ENCODE results near the gene SLC35C1. TPM values are rescaled to one million over a fixed set of nuclear protein-coding genes. Genes with fewer than 3 reads are reported as not detected.
A peak's percentile ranks its signal among the peaks of the same experiment; 100 is the strongest.

Gene SLC35C1
- 4.3 TPM for total RNA-seq (ENCODE audit: insufficient read depth, low replicate concordance)

- DNase-seq (ENCODE audit: low spot score) = peak; percentile 98
Measured at GRCh38 chr11:45804761-45805304, at the start of gene SLC35C1. Gene SLC35C1, plus strand, starts transcription at chr11:45805149. Its CDS starts 653 bp downstream, at chr11:45805802.

DNA sequence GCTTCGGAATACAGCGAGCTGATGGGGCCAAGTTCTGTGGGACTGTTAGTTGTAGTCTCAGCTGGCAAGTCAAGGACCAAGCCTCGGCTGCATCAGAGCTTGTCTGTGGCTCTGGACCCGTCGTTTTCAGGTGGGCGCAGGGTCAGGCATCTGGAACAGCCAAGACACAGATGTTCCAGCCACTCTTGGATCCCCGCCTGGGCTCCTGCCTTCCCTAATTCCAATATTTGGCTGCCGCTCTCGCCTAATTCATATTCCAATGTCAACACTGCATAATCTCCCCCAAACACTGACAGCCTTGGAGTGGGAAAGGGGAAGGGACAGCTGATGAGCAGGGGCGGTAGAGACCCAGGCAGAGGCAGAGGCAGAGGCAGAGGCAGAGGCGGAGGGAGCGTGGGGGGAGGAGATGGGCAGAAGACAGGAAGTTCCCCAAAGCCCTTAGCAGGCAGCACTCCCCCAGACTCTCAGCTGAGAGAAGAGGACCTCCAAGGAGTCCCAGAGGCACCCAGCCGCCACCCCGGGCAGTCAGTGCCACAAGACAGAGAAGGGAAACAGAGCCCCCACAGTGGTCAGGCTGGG, 49.6 kb upstream of the SLC35C1 start:
- DNase-seq (ENCODE audit: low spot score) = no peak

- DNase-seq (ENCODE audit: low spot score) = no peak
Measured at GRCh38 chr11:45756384-45757010, 48.5 kb upstream of the SLC35C1 start.

GRCh38 chr11:45757672-45758071, 47.3 kb upstream of the SLC35C1 start:
- no peak for DNase-seq (ENCODE audit: low spot score)

DNA sequence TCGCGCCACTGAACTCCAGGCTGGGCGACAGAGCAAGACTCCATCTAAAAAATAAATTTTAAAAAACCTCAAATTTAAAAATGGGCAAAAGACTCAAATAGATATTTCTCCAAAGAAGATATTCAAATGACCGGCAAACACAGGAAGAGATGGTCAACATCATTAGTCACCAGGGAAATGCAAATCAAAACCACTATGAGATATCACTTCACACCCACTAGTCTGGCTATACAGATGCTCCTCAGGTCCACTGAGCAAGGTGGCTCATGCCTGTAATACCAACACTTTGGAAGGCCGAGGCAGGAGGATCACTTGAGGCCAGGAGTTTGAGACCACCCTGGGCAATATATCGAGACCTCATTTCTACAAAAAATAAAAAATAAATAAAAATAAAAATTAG, 43.3 kb upstream of the SLC35C1 start:
- DNase-seq (ENCODE audit: low spot score) = no peak

- no peak for DNase-seq (ENCODE audit: low spot score)
Measured at GRCh38 chr11:45765107-45765668, 39.8 kb upstream of the SLC35C1 start.

DNA sequence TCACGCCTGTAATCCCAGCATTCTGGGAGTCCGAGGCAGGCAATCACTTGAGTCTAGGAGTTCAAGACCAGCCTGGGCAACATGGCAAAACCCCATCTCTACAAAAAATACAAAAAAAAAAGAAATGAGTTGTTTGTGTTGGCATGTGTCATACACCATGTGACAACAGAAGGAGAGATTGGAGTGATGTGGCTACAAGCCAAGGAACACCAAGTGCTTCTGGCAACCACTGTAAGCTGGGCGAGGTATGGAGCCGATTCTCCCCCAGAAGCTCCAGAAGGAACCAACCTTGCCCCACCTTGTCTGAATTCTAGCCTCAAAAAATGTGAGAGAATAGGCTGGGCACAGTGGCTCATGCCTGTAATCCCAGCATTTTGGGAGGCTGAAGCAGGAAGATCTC, 39.1 kb upstream of the SLC35C1 start:
- DNase-seq (ENCODE audit: low spot score) = no peak

- DNase-seq (ENCODE audit: low spot score) = no peak
Measured at GRCh38 chr11:45766469-45766868, 38.5 kb upstream of the SLC35C1 start.

DNA sequence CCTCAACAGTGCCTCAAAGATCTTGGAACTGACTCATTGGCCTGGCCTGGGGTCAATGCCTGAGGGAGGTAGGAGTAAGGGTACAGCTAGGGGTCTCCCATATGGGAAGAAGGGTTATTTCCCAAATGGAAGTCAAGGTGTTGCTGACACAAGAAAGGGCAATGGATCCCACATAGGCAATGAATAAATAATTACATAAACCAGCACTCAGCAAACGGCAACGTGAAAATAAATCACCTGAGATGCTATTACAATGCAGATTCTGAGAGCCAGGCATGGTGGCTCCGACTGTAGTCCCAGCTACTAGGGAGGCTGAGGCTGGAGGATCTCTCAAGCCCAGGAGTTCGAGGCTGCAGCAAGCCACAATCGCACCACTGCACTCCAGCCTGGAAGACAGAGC, 36.5 kb upstream of the SLC35C1 start:
- no peak for DNase-seq (ENCODE audit: low spot score)

GRCh38 chr11:45769960-45770359, 35.0 kb upstream of the SLC35C1 start:
- no peak for DNase-seq (ENCODE audit: low spot score)

- peak; percentile 74 for DNase-seq (ENCODE audit: low spot score)
Measured at GRCh38 chr11:45771193-45771565, 33.8 kb upstream of the SLC35C1 start.

GRCh38 chr11:45771566-45772448, 33.1 kb upstream of the SLC35C1 start:
- peak; percentile 84 for DNase-seq (ENCODE audit: low spot score)

DNA sequence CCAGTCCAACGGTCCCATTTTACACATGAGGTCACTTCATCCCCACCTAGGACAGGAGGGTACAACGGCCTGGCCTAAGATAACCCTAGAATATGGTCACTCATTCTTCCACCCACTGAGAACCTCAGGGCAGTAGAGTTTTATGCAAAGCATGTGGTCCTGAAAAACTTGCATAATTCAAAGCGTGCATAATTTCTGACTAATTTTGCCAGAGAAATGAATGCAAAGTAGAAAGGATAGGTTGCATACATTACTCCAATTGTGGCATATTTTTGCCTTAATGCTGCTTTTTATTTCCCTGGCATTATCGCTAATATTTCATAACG, 32.5 kb upstream of the SLC35C1 start:
- no peak for DNase-seq (ENCODE audit: low spot score)

DNA sequence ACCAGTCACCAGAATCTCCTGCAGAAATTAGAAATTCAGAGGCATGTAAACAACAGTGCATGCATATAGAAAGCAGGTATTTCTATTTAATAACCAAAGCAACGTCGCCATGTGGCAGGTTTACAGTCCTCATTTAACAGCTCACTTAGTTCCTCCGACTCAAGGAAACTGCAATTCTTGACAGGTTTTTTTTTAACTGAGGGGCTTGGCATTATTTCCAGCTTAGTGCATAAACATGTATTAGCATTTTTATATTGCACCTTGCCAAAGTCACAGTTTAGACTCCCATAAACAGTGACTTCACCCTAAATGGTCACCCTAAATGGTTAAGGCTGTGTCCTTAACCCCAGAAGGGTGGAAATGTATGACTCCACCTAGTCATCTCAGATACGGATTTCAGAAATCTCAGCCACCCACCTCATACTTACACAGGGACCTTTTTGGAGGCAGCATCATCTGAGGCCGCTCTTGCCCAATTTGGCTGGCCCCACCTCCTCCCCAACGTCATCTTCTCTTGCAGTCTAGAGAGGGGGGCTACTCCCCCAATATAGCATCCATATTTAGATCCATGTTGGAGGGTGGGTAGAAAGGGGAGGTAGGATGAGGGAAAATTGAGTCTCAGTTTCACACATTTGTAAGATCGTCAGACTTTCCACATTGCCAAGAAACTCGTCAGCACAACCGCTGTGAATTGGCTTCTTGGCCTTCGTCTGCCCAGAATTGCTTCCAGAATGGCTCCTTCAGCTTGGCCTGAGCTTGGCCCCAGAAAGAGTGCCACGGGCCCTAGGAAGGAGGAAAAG, 31.8 kb upstream of the SLC35C1 start:
- no peak for DNase-seq (ENCODE audit: low spot score)

DNA sequence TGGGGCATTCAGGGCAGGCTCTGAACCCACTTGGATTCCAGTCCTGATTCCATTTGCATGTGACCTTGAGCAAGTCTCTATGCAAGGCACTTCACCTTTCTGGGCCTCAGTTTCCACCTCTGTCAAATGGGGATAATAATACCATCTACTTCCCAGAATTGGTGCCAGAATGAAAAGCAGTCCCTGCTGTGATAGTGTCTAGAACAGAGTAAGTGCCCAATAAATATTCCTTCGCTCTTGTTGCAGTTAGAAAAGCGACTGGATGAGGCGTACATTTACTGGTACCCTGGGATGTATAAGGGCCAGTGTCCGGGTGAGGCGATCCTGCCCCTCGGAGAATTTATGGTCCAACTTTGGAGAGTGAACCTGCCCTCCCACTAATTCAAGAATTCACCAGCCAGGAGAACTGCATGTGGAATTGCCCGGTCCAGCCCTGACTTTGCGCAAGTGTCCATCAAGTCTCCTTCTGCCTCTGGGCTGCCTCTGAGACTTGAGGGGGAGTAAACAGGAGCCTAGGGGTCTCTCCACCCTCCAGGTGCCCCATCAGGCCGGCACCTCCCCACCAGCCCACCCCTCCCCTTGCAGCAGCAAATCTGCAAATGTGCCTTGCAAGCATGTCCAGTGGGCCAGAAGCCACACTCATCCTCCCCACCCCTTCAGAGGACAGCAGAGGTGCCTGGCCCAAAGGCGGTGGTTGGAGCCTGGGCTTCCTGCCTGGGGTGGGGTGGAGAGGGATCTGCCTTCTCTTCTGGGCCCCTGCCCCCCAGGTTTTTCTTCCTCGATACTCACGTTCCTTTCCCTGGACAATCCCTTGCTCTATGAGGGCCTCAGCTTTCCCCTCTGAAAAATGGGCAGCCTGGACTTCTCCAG, 30.9 kb upstream of the SLC35C1 start:
- DNase-seq (ENCODE audit: low spot score) = no peak

DNA sequence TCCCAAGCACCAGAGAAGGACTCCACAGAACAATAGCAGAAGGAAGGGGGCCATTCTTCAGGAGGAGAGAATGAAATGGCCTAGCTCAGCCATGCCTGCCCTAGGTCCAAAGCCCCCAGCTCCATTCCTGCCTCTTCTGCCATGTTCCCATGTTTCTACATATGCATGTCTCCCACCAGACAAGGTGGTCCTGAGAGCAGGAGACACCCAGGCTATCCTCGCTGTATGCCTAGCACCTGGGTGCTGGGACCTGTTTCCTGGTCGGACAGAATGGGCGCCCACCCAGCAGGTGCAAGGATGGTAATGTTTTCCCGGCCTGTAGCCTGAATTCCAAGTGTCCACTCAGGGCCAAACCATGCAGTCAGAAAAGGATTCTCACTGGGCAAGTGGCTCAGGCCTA, 30.2 kb upstream of the SLC35C1 start:
- no peak for DNase-seq (ENCODE audit: low spot score)

DNA sequence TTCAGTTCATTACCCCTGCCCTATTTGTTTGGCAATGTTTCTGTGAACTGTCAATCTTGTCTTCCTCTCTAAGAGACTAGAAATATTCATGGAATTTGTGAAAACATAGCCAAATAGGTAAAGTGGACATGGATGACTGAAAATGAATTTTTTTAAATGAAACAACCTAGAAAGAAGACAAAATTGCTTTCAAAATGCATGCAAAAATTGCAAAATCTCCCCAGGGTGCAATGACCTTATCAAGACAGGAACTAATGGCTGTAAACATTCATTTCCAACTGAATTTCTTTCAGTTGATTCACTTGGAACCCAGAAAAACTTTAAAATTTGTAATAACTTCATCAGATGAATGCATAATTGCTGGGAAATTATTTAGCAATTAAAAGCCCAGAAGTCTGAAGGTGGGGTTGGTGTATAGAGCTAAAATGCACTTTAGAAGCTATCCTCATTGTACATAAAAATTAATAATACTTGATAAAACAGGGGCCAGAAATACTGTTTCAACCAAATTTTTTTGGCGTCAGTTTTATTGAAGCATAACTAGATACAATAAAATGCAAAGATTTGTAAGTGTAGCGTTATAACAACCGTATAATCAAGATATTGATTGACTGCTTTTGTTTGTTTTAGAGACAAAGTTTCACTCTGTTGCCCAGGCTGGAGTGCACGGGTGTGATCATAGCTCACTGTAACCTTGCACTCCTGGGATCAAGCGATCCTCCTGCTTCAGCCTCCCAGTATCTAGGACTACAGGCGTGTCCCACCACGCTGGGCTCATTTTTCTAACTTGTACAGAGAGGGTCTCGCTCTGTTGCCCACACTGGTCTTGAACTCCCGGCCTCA, 27.6 kb upstream of the SLC35C1 start:
- no peak for DNase-seq (ENCODE audit: low spot score)

- no peak for DNase-seq (ENCODE audit: low spot score)
Measured at GRCh38 chr11:45778341-45778740, 26.6 kb upstream of the SLC35C1 start.

DNA sequence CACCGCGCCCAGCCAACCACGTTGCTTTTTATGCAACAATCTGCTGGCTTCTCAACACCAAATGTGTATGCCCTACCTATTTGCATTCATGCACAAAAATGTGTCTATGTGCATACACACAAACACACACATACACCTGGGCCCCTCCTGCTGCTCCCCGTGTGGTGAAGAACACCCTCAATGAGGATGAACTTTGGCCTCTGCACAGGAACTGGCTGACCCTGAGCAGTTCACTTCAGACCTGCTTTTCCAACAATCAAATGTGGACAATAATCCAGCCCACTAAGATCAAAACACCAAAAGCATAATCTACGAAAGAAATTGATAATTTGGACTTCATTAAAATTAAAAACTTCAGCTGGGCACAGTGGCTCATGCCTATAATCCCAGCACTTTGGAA, 25.3 kb upstream of the SLC35C1 start:
- no peak for DNase-seq (ENCODE audit: low spot score)

DNA sequence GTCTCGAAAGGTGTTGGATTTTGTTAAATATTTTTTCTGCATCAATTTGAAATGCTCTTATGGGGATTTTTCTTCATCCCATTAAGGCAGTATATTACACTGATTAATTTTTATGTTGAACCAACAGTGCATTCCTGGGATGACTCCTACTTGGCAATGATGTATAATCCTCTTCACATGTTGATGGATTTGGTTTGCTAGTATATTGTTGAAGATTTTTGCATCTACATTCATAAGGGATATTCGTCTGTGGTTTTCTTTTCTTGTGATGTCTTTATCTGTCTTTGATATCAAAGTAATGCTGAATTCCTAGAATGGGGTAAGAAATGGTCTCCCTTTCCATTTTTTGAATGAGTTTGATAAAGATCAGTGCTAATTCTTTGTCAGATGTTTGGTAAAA, 18.7 kb upstream of the SLC35C1 start:
- DNase-seq (ENCODE audit: low spot score) = no peak

All from umbilical cord (tissue), 2 donors.